Subcutaneous preadipocyte (primary cell): ENCODE measurements around the gene ZNF678. TPM values are rescaled to one million over a fixed set of nuclear protein-coding genes. Genes with fewer than 3 reads are reported as not detected.

Experiments
- small RNA-seq: library from RNA; depleted of rRNA; stranded (forward); fragments of <200 nt; gene quantifications from one replicate; pipeline ENCODE3, GENCODE V24; 2012
- total RNA-seq: library from RNA; depleted of rRNA; stranded (reverse); fragments of >200 nt; gene quantifications from 2 replicates; pipeline ENCODE4 v1.2.3, GENCODE V29; 2012

ZNF678 gene
- 5.9 and 7.4 TPM in 2 replicates for total RNA-seq

DNA sequence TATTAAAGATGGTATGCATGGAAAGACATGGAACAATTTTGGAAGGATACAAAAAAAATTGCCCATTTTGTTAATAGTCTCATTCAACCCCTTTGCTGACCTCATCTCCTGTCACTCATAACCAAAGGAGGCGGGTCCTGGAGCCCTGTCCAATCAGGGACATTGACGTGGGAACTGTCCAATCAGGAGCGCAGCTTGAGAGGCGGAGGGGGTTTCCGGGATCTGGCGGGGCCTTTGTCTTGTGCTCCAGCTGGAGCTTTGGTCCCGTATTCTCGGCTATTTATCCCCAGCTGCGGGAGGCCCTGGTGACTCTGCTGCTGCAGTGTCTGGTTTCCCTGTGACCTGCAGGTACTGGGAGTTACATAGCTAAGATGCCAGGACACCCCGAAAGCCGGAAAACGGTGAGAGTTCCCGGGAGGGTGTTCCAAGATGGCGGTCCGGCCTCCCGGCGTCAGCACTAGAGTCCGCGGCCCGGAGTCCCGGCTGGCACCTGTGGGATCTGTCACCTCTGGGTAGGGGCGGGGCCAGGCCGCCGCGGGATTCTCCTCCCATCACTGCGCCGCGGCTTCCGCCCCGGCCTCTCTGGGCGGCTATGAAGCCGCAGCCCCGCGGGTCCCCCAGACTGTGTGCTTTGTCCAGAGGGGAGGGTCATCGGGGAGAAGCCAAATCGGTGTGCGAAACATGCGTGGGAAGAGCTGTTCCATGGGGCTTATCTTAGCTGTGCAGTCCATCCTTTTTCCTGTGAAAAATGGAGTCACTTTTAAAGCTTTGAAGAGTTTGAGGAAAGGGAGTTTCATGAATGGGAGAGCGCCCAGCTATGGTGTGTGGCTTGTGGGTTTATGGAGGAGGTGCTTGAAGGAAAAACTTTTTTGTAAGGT is at the start of gene ZNF678:
Gene ZNF678, plus strand, starts transcription at position 233 of the 878 bp plus-strand sequence. CDS start 87,436 bp downstream, outside the sequence.

Small RNA genes lying within 50 kb of the gene (small RNA-seq; reads per million reads assigned to genes)
- 1.0 reads per million, percentile 59 among the genes with 10 or more reads in this experiment for gene RNA5SP77

Other genes starting within 250 kb of the ZNF678 start
- gene CDC42BPA, start 245.1 kb upstream of the ZNF678 start, total RNA-seq: 39.3 and 54.9 TPM in 2 replicates
- 28.7 and 33.0 TPM in 2 replicates for gene JMJD4, start 171.7 kb downstream of the ZNF678 start, total RNA-seq
- gene SNAP47, start 171.9 kb downstream of the ZNF678 start, total RNA-seq: 39.5 and 40.4 TPM in 2 replicates